H1 (cell line): ENCODE results near the gene FAM131C. TPM values are rescaled to one million over a fixed set of nuclear protein-coding genes. Genes with fewer than 3 reads are reported as not detected.

Source experiments
- CHD2 ChIP-seq: IDR thresholded peaks from 2 replicates; pipeline ENCODE4 v1.6.1; 2012; ENCODE audit warnings: low read length, improper control_type of control experiment
- HDAC2 ChIP-seq, 2 experiments: fragments of 300-600 bp in 1 of 2; sonication (generic) in 1 of 2; IDR thresholded peaks; 2 replicates each; pipeline ENCODE4 v1.6.1; 2011 to 2012; ENCODE audit warnings: low read depth in 2 of 2, low read length in 2 of 2, mild to moderate bottlenecking in 2 of 2, moderate library complexity in 2 of 2, borderline replicate concordance in 1 of 2, inconsistent platforms in 1 of 2
- HDAC6 ChIP-seq: IDR thresholded peaks from one replicate; pipeline ENCODE4 v1.7.1; 2012; ENCODE audit warnings: low read depth, mild to moderate bottlenecking, inconsistent platforms, low read length, moderate library complexity
- TEAD4 ChIP-seq: IDR thresholded peaks from 2 replicates; pipeline ENCODE4 v1.6.1; 2012; ENCODE audit warnings: low read depth, low read length, inconsistent platforms, mixed read lengths
- polyA plus RNA-seq, 7 experiments: library from polyadenylated mRNA; depleted of rRNA in 3 of 7; stranded (reverse) in 5 of 7; unstranded in 2 of 7; fragments of >200 nt in 5 of 7; fragments of 200-250 nt in 2 of 7; gene quantifications; 1 replicate in 5 of 7; 2 replicates in 1 of 7; 4 replicates in 1 of 7; pipeline versions ENCODE4 v1.2.1 to v1.2.3, GENCODE V29; 2011 to 2013; ENCODE audit warnings: missing spikeins in 2 of 7, mixed read lengths in 2 of 7
- total RNA-seq: library from RNA; stranded (reverse); fragmentation: NEBNext Ultra II Directional; extraction: Animal tissue kit (Norgen Biotek cat#: 25700); gene quantifications from 2 replicates; pipeline ENCODE4 v1.2.1, GENCODE V29; 2021
- TF ChIP-seq, protein P1 (sequence below): IDR thresholded peaks from 2 replicates; pipeline ENCODE4 v1.6.1; 2011; ENCODE audit warnings: low read length, improper control_type of control experiment

The FAM131C gene
- total and polyA plus RNA-seq, 2 of the 8 experiments (the other 6 are each of a cell fraction or from before 2014, with no cell fraction given) = 0.73 to 0.78 TPM

DNA sequence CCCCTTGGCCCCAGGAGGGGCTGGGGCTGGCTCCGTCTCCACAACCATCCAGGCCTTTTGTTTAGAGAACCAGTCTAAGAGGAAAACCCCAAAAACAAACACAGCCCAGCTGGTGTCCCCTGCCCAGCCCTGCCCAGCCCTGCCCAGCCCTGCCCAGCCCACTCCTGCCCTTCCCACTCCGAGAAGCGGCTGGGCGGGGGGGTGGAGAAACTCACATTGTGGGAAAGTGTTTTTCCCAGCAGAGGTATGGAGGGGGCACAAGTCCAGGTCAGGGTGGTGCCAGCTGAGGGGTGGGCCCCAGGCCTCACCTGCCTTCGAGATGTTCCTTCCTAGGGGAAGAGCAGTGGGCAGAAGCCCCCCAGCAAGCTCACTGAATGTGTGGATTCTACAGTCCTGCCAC is 10.0 kb upstream of the FAM131C start (continued):
- TF ChIP-seq, protein P1, sequence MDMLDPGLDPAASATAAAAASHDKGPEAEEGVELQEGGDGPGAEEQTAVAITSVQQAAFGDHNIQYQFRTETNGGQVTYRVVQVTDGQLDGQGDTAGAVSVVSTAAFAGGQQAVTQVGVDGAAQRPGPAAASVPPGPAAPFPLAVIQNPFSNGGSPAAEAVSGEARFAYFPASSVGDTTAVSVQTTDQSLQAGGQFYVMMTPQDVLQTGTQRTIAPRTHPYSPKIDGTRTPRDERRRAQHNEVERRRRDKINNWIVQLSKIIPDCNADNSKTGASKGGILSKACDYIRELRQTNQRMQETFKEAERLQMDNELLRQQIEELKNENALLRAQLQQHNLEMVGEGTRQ = no peak
- TF ChIP-seq HDAC6 (no peak), TEAD4 (no peak), HDAC2 (IDR thresholded peaks at IDR 0.05; ENCODE audit: borderline replicate concordance in 1 of 2, low read depth in 2 of 2, low read length in 2 of 2) (no peak), CHD2 (no peak)
